Activated T-helper 1 cell treated with anti-CD3 and anti-CD28 coated beads, Interleukin-12 subunit alpha, Interleukin-12 subunit beta, Interleukin-2, Interleukin-4 antibody, amounts not matched to agents 30 ng/mL and 10 ng/mL and 1 ng/mL, durations not matched to agents 14 hours and 24 hours and 36 hours (primary cell): Measurements from ENCODE around the gene FBXW7. TPM values are rescaled to one million over a fixed set of nuclear protein-coding genes. Genes with fewer than 3 reads are reported as not detected.
A peak's percentile ranks its signal among the peaks of the same experiment; 100 is the strongest.

Experiments
- DNase-seq: peaks from one replicate; pipeline ENCODE4 v3.0.0; 2021; ENCODE audit warnings: low spot score
- H3K27ac Mint-ChIP-seq: one replicate; pipeline ENCODE4 v1.8.0; 2021; ENCODE audit warnings: mild to moderate bottlenecking, mixed read lengths
- H3K27me3 Mint-ChIP-seq: one replicate; pipeline ENCODE4 v1.8.0; 2022; ENCODE audit warnings: mild to moderate bottlenecking, moderate library complexity, mixed read lengths; ENCODE audit not compliant: insufficient read depth
- H3K36me3 Mint-ChIP-seq: one replicate; pipeline ENCODE4 v1.8.0; 2021; ENCODE audit warnings: low read depth, mixed read lengths
- H3K4me1 Mint-ChIP-seq: one replicate; pipeline ENCODE4 v1.8.0; 2021; ENCODE audit warnings: low read depth, mixed read lengths
- H3K4me3 Mint-ChIP-seq: one replicate; pipeline ENCODE4 v1.8.0; 2021; ENCODE audit warnings: mild to moderate bottlenecking, moderate library complexity, mixed read lengths
- H3K9me3 Mint-ChIP-seq: one replicate; pipeline ENCODE4 v1.8.0; 2021; ENCODE audit warnings: mixed read lengths
- intact Hi-C: fragments of 100-400 bp; cut with micrococcal nuclease; formaldehyde crosslinking; loops from one replicate; pipeline ENCODE4 v1.15.1; 2024
- total RNA-seq: library from RNA; stranded (reverse); gene quantifications from 2 replicates; pipeline ENCODE4 v1.2.3, GENCODE V29; 2022

The FBXW7 gene
- total RNA-seq, 1 donor from 2014 or later = 53.3 TPM

DNA sequence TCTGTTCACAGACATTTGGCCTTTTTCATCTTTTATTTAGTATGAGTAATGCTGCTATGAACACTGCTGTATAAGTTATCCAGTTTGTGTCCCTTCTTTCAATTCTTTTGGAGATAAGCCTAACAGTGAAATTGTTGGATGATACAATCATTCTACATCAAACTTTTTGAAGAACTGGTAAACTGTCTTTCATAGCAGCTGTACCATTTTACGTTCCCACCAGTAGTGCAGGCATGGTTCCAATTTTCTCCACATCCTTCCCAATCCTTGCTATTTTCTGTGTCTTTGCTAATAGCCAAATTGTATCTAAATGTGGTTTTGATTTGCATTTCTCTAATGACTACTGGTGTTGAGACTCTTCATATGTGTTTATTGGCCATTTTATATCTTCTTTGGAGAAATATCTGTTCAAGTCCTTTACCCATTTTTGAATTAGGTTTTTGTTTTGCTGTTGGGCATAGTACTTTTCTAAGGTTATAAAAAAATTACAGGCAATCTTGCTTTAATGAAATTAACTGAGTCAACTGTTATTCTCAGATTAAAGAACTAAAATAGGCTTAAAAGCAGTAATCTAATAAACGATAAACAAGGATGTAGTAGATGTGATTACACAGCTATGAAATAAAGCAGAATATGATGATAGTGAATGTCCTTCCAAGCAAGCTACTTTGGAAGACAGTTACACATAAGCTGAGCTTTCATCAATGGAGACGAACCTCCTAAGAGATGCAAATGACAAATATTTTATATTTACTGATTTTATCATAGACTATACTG lies 57.2 kb downstream of the FBXW7 start:
- DNase-seq = no peak
- Mint-ChIP-seq H3K27me3 (no peaks in the 10 kb centered on the region), H3K36me3 (peaks cover 15% of the 10 kb centered on the region), H3K4me1 (peaks cover 34% of the 10 kb centered on the region), H3K27ac (no peak overlapping the region), H3K4me3 (no peak overlapping the region), H3K9me3 (no peaks in the 10 kb centered on the region)
- intact Hi-C loops = no loop called here

DNA sequence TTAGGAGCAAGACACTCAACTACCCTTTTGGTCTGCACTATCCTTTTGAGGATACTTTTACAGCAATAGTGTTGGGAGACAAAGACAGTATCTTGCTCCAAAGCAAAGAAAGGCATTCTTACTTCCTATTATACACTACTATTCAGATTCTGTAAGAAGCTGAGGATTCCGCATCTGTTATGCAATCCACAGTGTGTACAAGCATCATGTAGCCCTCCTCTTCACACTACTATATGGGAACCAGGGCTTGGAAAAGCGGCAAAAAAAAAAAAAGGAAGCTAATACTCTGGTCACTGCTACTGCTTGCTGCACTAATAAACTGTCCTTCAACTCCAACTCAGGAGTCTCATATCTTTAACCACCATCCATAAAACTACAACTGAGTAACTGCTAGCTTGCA lies 59.1 kb downstream of the FBXW7 start:
- no peak for DNase-seq
- intact Hi-C loops = no loop called here
- no peaks in the 10 kb centered on the region for H3K27me3 Mint-ChIP-seq
- H3K9me3 Mint-ChIP-seq = no peaks in the 10 kb centered on the region
- H3K36me3 Mint-ChIP-seq = peaks cover 14% of the 10 kb centered on the region
- peaks cover 29% of the 10 kb centered on the region for H3K4me1 Mint-ChIP-seq
- H3K4me3 Mint-ChIP-seq = no peak overlapping the region
- H3K27ac Mint-ChIP-seq = no peak overlapping the region

DNA sequence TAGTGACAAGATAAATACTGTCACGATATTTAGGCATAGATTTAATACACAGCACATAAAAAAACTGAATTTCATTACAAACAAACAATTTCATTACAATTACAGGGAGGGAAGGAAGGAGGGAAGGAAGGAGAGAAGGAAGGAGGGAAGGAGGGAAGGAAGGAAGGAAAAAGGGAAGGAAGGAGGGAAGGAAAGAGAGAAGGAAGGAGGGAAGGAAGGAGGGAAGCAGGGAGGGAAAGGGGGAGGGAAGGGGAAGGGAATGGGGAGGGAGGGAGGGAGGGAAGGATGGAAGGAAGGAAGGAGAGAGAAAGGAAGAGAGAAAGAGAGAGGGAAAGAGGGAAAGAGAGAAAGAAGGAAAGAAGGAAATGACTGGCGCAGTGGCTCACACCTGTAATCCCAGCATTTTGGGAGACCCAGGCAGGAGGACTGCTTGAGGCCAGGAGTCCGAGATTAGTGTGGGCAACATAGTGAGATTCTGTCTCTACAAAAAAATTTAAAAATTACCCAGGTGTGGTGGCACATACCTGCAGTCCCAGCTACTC lies 64.6 kb downstream of the FBXW7 start:
- Mint-ChIP-seq H3K9me3 (peaks cover 4% of the 10 kb centered on the region), H3K36me3 (peaks cover 12% of the 10 kb centered on the region)
- intact Hi-C loops = no loop called here

DNA sequence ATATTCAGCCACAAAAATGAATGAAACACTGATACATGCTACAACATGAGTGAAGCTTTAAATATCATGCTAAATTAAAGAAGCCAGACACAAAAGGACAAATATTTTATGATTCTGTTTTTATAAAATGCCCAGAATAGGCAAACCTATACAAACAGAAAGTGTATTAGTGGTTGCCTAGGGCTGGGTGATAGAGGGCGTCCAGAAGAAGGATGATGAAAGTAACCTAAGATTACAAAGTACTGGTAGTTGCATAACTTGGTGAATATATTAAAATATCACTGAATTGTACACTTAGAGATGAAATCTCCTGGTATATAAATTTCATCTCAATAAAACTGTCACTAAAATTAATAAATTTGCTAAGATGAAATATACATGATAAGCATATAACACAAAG lies 67.5 kb downstream of the FBXW7 start:
- Mint-ChIP-seq H3K27me3 (no peaks in the 10 kb centered on the region), H3K27ac (no peak overlapping the region), H3K36me3 (peaks cover 14% of the 10 kb centered on the region), H3K4me3 (no peak overlapping the region), H3K4me1 (peaks cover 15% of the 10 kb centered on the region), H3K9me3 (peaks cover 4% of the 10 kb centered on the region)
- no peak for DNase-seq
- intact Hi-C loops = no loop called here

More for the DNA sequence above, 64.6 kb downstream of the FBXW7 start:
- Mint-ChIP-seq H3K27me3 (no peaks in the 10 kb centered on the region), H3K4me1 (no peaks in the 10 kb centered on the region), H3K4me3 (no peak overlapping the region), H3K27ac (no peak overlapping the region)
- no peak for DNase-seq

DNA sequence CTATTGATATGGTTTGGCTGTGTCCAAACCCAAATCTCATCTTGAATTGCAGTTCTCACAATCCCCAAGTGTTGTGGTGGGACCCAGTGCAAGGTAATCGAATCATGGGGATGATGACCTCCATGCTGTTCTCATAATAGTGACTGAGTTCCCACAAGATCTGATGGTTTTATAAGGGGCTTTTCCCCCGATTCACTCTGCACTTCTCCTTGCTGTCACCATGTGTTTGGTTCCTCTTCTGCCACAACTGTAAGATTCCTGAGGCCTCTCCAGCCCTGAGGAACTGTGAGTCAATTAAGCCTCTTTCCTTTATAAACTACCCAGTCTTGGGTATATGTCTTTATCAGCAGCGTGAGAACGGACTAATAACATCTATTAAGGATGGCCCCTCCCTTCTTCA lies 68.8 kb downstream of the FBXW7 start:
- H3K27ac Mint-ChIP-seq = no peak overlapping the region
- intact Hi-C loops = no loop called here
- peaks cover 28% of the 10 kb centered on the region for H3K4me1 Mint-ChIP-seq
- DNase-seq = no peak
- H3K9me3 Mint-ChIP-seq = peaks cover 4% of the 10 kb centered on the region
- peaks cover 12% of the 10 kb centered on the region for H3K36me3 Mint-ChIP-seq
- H3K27me3 Mint-ChIP-seq = no peaks in the 10 kb centered on the region
- no peak overlapping the region for H3K4me3 Mint-ChIP-seq

DNA sequence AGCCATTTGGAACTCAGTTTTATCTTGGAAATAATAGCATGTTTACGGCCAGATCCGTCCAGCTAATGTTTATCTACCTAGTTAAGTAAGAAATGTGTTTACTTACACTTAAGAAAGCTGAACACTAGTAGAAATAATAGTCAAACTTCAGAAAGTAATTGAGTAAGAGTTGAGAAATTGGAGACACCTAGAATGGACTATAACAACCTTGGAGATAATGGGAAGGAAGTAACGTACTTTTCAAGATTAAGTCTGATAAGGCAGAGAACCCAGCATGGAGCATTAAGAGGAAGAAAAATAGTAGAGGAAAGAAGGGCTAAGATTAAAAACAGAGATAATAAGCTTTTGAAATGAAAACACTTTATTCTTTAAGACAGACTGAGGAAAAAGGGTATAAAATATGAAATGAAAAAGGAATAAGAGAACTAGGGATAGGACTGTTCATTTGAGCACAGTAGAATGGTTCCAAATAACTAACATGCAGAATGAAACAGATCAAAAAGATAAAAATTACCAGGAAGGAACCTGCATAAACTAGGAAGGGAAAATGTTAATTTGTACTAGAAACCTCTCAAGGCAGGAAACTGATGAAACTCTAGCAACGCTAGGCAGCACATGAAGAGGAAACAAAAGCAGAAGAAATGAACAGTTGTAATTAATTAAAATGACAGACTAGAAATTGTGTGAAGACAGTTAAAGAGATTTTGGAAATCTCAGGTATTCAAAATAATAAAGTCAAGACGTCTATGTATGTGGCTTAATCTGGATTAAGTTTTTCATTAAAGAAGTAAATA lies 71.7 kb downstream of the FBXW7 start:
- intact Hi-C loops = loop anchor here (1.0 to 5.0 kb wide), 2 partner anchors 21 to 38 kb away; no protein-coding TSS in a partner anchor
- no peaks in the 10 kb centered on the region for H3K27me3 Mint-ChIP-seq
- H3K9me3 Mint-ChIP-seq = no peaks in the 10 kb centered on the region
- peak overlapping the region; percentile 23 for H3K4me3 Mint-ChIP-seq
- H3K27ac Mint-ChIP-seq = peak overlapping the region; percentile 35
- peaks cover 5% of the 10 kb centered on the region for H3K36me3 Mint-ChIP-seq
- no peak for DNase-seq
- peaks cover 53% of the 10 kb centered on the region for H3K4me1 Mint-ChIP-seq

DNA sequence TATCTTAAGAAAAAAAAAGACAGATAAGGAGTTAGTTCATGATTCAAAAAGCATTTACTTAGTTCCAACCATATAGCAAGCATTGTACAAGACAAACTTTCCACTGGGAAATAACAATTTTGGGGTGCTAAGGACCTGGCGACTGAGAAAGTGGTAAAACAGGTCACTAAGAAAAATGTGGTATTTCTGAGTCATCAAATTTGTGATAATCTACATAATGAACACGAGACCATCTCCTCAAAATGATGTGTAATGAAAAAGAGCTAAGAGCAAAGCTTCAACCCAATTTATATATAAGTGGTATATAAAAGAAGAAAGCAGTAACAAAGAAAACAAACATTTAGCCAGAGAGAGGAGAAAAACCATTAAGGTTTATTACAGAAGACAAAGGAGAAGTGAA lies 72.3 kb downstream of the FBXW7 start:
- intact Hi-C loops = loop anchor here (5.0 kb wide), 1 partner anchor 39 kb away; no protein-coding TSS in a partner anchor
- Mint-ChIP-seq H3K9me3 (no peaks in the 10 kb centered on the region), H3K27me3 (no peaks in the 10 kb centered on the region), H3K36me3 (peaks cover 5% of the 10 kb centered on the region), H3K4me3 (no peak overlapping the region), H3K27ac (peak overlapping the region; percentile 36), H3K4me1 (peaks cover 60% of the 10 kb centered on the region)
- DNase-seq = no peak

DNA sequence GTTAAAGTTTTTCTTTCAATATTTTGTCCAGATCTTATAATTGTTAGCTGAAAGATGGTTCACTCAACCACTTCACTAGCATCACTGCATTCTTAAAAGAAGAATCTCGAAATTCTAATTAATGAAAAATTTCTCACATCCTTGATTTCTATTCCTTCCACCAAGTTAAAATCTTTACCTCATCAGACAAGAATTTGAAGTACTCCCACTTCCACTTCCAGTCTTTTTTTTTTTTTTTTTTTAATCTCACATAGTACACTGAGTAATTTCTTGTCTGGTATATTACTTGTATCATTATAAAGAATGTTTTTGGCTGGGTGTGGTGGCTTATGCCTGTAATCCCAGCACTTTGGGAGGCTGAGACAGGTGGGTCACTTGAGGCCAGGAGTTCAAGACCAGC lies 73.2 kb downstream of the FBXW7 start:
- no peak for DNase-seq
- no peaks in the 10 kb centered on the region for H3K27me3 Mint-ChIP-seq
- H3K9me3 Mint-ChIP-seq = no peaks in the 10 kb centered on the region
- H3K36me3 Mint-ChIP-seq = peaks cover 7% of the 10 kb centered on the region
- H3K27ac Mint-ChIP-seq = no peak overlapping the region
- intact Hi-C loops = loop anchor here (5.0 kb wide), 1 partner anchor 40 kb away; no protein-coding TSS in a partner anchor
- H3K4me1 Mint-ChIP-seq = peaks cover 65% of the 10 kb centered on the region
- no peak overlapping the region for H3K4me3 Mint-ChIP-seq

DNA sequence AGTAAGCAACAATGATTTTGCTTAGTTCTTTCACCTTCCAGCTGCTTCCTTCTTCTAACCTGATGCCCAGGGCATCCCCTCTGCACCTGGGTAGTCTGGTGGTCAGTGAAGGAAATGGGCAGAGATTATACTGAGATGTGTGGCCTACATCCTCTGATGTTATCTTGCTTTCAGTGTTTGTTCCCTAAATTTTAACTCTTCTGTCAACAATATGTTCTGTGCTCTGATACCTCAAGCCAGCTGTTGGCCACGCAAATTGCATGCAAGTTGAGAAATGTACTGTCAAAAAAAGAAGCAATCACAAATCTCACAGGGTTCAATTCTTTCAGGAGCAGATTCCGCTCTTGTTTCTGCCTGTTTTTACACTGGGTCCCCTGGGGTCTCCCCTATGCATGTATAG lies 73.8 kb downstream of the FBXW7 start:
- Mint-ChIP-seq H3K27me3 (no peaks in the 10 kb centered on the region), H3K4me3 (no peak overlapping the region), H3K27ac (peak overlapping the region; percentile 50), H3K4me1 (peaks cover 67% of the 10 kb centered on the region), H3K9me3 (no peaks in the 10 kb centered on the region), H3K36me3 (peaks cover 4% of the 10 kb centered on the region)
- DNase-seq = no peak
- intact Hi-C loops = loop anchor here (5.0 kb wide), 1 partner anchor 40 kb away; no protein-coding TSS in a partner anchor

DNA sequence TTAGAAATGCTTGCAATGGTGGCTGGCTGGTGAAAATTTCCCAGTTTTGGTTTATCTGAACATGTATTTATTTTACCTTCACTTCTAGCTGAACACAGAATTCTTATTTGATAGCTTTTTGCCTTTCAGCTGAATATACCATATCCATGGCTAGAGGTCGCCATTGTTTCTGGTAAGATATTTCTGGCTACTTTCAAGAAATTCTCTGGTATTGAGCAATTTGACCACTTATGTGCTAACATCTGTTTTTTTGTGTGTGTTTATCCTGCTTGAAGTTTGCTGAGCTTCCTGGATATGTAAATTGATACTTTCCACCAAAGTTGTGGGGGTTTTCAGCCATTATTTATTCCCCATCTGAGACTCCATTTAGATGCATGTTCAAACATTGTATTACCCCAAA lies 75.4 kb downstream of the FBXW7 start:
- H3K36me3 Mint-ChIP-seq = peaks cover 6% of the 10 kb centered on the region
- peaks cover 79% of the 10 kb centered on the region for H3K4me1 Mint-ChIP-seq
- no peak for DNase-seq
- H3K27me3 Mint-ChIP-seq = no peaks in the 10 kb centered on the region
- H3K27ac Mint-ChIP-seq = peak overlapping the region; percentile 59
- no peak overlapping the region for H3K4me3 Mint-ChIP-seq
- intact Hi-C loops = loop anchor here (5.0 kb wide), 1 partner anchor 42 kb away; no protein-coding TSS in a partner anchor
- no peaks in the 10 kb centered on the region for H3K9me3 Mint-ChIP-seq

DNA sequence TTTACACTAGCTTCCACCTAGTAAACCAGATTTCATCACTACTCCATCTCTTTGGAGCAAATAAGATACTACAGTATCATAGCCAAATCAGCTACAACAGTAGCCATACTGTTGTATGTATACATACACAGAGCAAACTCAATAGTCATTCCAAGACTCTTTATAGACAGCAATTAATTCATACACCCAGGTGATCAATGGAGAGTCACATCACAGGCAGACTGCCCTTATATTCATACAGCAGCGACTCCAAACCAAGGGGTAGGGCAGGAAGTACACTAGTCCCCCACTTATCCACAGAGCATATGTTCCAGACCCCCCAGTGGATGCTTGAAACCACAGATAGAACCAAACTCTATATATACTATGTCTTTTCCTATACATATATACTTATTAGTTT lies 76.6 kb downstream of the FBXW7 start:
- Mint-ChIP-seq H3K4me1 (peaks cover 79% of the 10 kb centered on the region), H3K27ac (peak overlapping the region; percentile 86), H3K9me3 (no peaks in the 10 kb centered on the region), H3K4me3 (peak overlapping the region; percentile 2), H3K36me3 (peaks cover 5% of the 10 kb centered on the region), H3K27me3 (no peaks in the 10 kb centered on the region)
- DNase-seq = no peak
- intact Hi-C loops = loop anchor here (1.0 to 2.0 kb wide), 3 partner anchors 26 to 319 kb away; partner anchors contain the start of genes ARFIP1, FBXW7 and TIGD4

DNA sequence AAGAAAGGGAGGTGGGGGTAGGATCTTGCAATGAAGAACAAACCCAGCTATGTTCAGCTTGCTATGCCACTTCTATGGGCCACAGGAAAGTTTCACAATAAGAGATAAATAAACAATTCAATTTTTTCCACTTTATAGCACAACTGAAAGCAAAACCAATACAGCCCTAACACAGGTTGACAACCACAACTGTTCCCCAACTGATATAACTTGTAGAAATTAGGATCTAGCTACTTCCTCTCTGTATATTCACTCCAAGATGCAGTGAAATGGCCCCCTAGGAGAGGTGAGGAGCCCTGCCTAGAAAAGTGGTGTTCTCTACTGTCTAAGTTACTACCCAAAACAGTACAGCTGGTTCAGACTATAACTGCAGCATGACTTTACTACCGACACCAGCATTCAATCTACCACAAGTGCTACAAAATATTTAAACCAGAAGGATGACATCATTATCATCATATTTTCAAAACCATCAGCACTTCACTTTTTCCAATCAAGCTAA lies 77.0 kb downstream of the FBXW7 start:
- peaks cover 74% of the 10 kb centered on the region for H3K4me1 Mint-ChIP-seq
- H3K9me3 Mint-ChIP-seq = no peaks in the 10 kb centered on the region
- intact Hi-C loops = loop anchor here (1.0 to 2.0 kb wide), 4 partner anchors 26 to 320 kb away; partner anchors contain the start of genes ARFIP1, FBXW7 and TIGD4
- peak overlapping the region; percentile 32 for H3K4me3 Mint-ChIP-seq
- H3K36me3 Mint-ChIP-seq = peaks cover 4% of the 10 kb centered on the region
- peak; percentile 4 for DNase-seq
- peak overlapping the region; percentile 86 for H3K27ac Mint-ChIP-seq
- H3K27me3 Mint-ChIP-seq = no peaks in the 10 kb centered on the region
